ENCODE data around the gene CCR1.

GRCh38 chr3:46200790-46201189 is 7.3 kb downstream of the CCR1 start:
- TF ChIP-seq CTCF (IDR thresholded peaks at IDR 0.05; ENCODE audit: low read depth, low read length, missing input control) (no peak), RAD21 (IDR thresholded peaks at IDR 0.05) (no peak), ZBTB33 (IDR thresholded peaks at IDR 0.05) (no peak), MAX (IDR thresholded peaks at IDR 0.05) (no peak), HNF4A (conservative IDR thresholded peaks at IDR 0.05) (no peak), ATF3 (IDR thresholded peaks at IDR 0.05) (no peak), YY1 (IDR thresholded peaks at IDR 0.05) (no peak), FOXA1 (IDR thresholded peaks at IDR 0.05) (no peak), REST (IDR thresholded peaks at IDR 0.05) (no peak), SP1 (IDR thresholded peaks at IDR 0.05) (no peak), GABPA (IDR thresholded peaks at IDR 0.05 in 1 of 2, conservative IDR thresholded peaks at IDR 0.05 in 1 of 2) (no peak), RXRA (IDR thresholded peaks at IDR 0.05) (no peak), TAF1 (conservative IDR thresholded peaks at IDR 0.05) (no peak), JUND (IDR thresholded peaks at IDR 0.05) (no peak)
